BLaER1 treated with 17β-estradiol and CSF1 and Interleukin-3, amounts not matched to agents 10 nM and 100 nM (cell line): ENCODE measurements around the gene DIP2A.
"Not testable (repeated sequence)": the region's sequence is repeated elsewhere in the genome, so short reads cannot be mapped to it uniquely, and the experiment has no call there.

ENCODE experiments used
- H3K27ac ChIP-seq, 11 experiments: shearing (Covaris generic); formaldehyde crosslinking; 2 replicates each; pipeline ENCODE4 v1.8.1; 2022
- H3K27me3 ChIP-seq, 11 experiments: shearing (Covaris generic); formaldehyde crosslinking; 2 replicates each; pipeline ENCODE4 v1.8.1; 2022
- H3K36me3 ChIP-seq, 11 experiments: shearing (Covaris generic); formaldehyde crosslinking; 2 replicates each; pipeline ENCODE4 v1.8.1; 2022
- H3K4me1 ChIP-seq, 10 experiments: shearing (Covaris generic); formaldehyde crosslinking; 2 replicates each; pipeline ENCODE4 v1.8.1; 2022
- H3K4me2 ChIP-seq, 11 experiments: shearing (Covaris generic); formaldehyde crosslinking; 2 replicates each; pipeline ENCODE4 v1.8.1; 2022
- H3K4me3 ChIP-seq, 10 experiments: shearing (Covaris generic); formaldehyde crosslinking; 2 replicates each; pipeline ENCODE4 v1.8.1; 2022
- H3K9ac ChIP-seq, 11 experiments: shearing (Covaris generic); formaldehyde crosslinking; 2 replicates each; pipeline ENCODE4 v1.8.1; 2022
- H3K9me3 ChIP-seq, 11 experiments: shearing (Covaris generic); formaldehyde crosslinking; replicated peaks in 1 of 11; 2 replicates each; pipeline ENCODE4 v1.8.1; 2022
- H4K20me1 ChIP-seq, 11 experiments: shearing (Covaris generic); formaldehyde crosslinking; 2 replicates each; pipeline ENCODE4 v1.8.1; 2022
- Cebpa-rat ChIP-seq, 11 experiments: shearing (Covaris generic); IDR thresholded peaks; 2 replicates each; pipeline ENCODE4 v1.8.1; 2022

Gene DIP2A

DNA sequence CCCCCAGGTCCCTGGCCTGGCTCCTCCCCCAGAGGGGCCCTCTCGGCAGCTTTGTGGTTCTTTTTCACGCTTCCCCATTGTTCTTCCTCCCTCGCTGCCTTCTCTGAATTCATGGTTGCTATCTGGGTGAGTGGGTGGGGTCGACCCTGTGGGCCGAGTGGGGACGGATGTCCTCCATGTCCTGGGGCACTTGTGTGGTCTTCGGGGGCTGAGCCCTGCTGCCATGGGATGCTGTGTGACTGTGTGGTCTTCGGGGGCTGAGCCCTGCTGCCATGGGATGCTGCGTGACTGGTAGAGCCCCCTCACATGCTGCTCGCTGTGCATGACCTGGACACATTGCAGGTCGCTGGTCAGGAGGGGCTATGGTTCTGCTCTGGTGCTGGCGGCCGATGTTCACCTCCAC is 21.6 kb upstream of the DIP2A start:
- H3K27ac ChIP-seq: no peak overlapping the region
- H3K9ac ChIP-seq: no peak overlapping the region
- no peaks in the 10 kb centered on the region for H3K9me3 ChIP-seq
- H3K4me3 ChIP-seq: no peak overlapping the region
- H4K20me1 ChIP-seq: peaks cover 0 to 49% (median 0%) of the 10 kb centered on the region in 11 experiments; a peak in 7 of 22 replicates
- no peak for TF ChIP-seq Cebpa-rat (IDR thresholded peaks at IDR 0.05)
- H3K4me2 ChIP-seq: peak overlapping the region in 5 of 11 experiments; percentile 23 to 71 (median 34); a peak in 8 of 22 replicates
- peaks cover 0 to 29% (median 7%) of the 10 kb centered on the region in 10 experiments; a peak in 10 of 20 replicates for H3K4me1 ChIP-seq
- H3K27me3 ChIP-seq: no peaks in the 10 kb centered on the region
- peaks cover 61 to 100% (median 100%) of the 10 kb centered on the region in 11 experiments for H3K36me3 ChIP-seq

DNA sequence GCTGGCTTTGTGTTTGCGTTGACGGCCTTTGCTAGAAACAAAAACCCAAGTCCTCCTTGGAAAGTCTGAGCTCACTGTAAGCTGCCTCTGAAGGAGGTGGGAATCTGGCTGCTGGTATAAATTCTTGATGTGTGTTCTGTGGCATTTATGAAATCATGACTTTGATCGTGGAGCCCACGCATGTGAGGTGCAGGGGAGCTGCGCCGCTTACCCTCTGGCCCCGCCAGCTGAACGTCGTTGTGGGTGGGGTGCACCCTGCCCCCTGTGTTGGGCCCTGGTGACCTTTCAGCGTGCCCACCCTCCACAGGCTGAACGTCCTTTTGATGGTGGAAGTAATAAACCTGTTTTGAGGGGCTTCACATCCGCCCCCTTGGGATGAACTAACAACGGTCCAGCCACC is 21.2 kb upstream of the DIP2A start:
- no peak overlapping the region for H3K9ac ChIP-seq
- H3K27me3 ChIP-seq: no peaks in the 10 kb centered on the region
- peaks cover 0 to 25% (median 5%) of the 10 kb centered on the region in 10 experiments; a peak in 10 of 20 replicates for H3K4me1 ChIP-seq
- peaks cover 65 to 100% (median 100%) of the 10 kb centered on the region in 11 experiments for H3K36me3 ChIP-seq
- TF ChIP-seq Cebpa-rat (IDR thresholded peaks at IDR 0.05): no peak
- peak overlapping the region in 3 of 11 experiments; percentile 28 to 71 (median 62); a peak in 5 of 22 replicates for H3K4me2 ChIP-seq
- H3K9me3 ChIP-seq: no peaks in the 10 kb centered on the region
- no peak overlapping the region for H3K4me3 ChIP-seq
- peaks cover 0 to 49% (median 0%) of the 10 kb centered on the region in 11 experiments; a peak in 7 of 22 replicates for H4K20me1 ChIP-seq
- no peak overlapping the region for H3K27ac ChIP-seq

DNA sequence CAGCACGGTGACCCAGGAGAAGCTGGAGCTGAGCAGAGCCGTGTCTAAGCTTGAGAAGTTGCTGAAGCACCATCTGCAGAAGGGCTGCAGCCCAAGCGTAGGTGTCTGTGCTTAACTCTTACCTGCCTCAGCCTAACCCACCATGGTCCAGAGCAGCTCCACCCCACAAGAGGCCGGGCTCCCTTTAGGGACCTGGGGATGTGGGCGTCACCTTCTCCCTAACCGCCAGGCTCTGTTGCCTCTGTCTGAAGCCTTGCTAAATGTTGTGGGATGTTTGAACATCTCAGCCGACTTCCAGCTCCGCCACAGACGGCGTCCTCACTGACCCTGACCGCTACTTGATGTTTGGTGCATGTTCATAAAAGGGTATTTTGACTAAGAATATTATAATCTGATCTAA is 20.4 kb upstream of the DIP2A start:
- H3K27me3 ChIP-seq: no peaks in the 10 kb centered on the region
- H3K4me2 ChIP-seq: no peak overlapping the region
- H3K36me3 ChIP-seq: peaks cover 72 to 100% (median 100%) of the 10 kb centered on the region in 11 experiments
- H3K9ac ChIP-seq: no peak overlapping the region
- H3K9me3 ChIP-seq: no peaks in the 10 kb centered on the region
- no peak overlapping the region for H3K27ac ChIP-seq
- H3K4me3 ChIP-seq: no peak overlapping the region
- peaks cover 0 to 46% (median 0%) of the 10 kb centered on the region in 11 experiments; a peak in 7 of 22 replicates for H4K20me1 ChIP-seq
- TF ChIP-seq Cebpa-rat (IDR thresholded peaks at IDR 0.05): no peak
- H3K4me1 ChIP-seq: peaks cover 0 to 25% (median 7%) of the 10 kb centered on the region in 10 experiments; a peak in 10 of 20 replicates

DNA sequence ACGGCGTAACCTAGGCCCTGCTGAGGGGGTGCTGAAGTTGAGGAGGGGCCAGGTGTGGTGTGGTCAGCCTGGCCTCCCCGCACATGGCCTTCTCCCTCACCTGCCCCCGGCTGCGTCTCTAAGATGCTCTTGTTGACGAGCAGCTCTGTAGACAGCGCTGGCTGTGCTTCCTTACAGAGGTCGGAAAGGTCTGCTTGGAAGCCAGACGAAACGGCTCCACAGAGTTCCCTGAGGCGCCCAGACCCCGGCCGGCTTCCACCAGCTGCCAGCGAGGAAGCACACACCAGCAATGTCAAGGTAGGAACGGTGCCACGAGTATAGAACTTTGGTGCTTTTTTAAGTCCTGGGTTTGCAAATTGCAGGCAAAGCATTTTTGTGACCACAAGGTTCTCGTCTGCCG is 18.8 kb upstream of the DIP2A start:
- peaks cover 0 to 47% (median under 1%) of the 10 kb centered on the region in 11 experiments; a peak in 8 of 22 replicates for H4K20me1 ChIP-seq
- H3K27ac ChIP-seq: no peak overlapping the region
- TF ChIP-seq Cebpa-rat (IDR thresholded peaks at IDR 0.05): no peak
- H3K4me2 ChIP-seq: no peak overlapping the region
- peaks cover 0 to 33% (median 7%) of the 10 kb centered on the region in 10 experiments; a peak in 10 of 20 replicates for H3K4me1 ChIP-seq
- no peak overlapping the region for H3K9ac ChIP-seq
- peaks cover 79 to 100% (median 99%) of the 10 kb centered on the region in 11 experiments for H3K36me3 ChIP-seq
- no peak overlapping the region for H3K4me3 ChIP-seq
- H3K27me3 ChIP-seq: no peaks in the 10 kb centered on the region
- H3K9me3 ChIP-seq: no peaks in the 10 kb centered on the region

DNA sequence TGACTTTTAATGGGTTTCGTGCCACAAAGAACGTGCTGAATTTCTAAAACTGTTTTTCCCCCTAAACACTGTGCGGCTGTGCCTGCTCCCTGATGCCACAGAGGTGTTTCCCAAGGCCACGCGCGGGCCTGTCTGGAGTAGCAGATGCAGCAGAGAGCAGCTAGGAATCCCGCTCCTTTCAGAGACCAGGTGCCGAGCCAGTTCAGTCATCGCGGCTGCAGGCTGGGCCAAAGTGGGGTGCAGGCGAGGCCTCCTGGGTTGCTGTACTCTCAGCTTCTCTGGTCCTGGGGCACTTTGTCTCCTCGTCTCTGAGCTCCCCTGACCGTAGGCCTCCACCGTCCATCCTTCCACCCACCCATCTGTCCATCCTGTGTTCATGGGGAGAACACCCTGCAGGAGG is 17.4 kb upstream of the DIP2A start:
- Histone ChIP-seq H3K4me2 (no peak overlapping the region), H3K9ac (no peak overlapping the region), H3K36me3 (peaks cover 85 to 100% (median 97%) of the 10 kb centered on the region in 11 experiments), H3K27ac (no peak overlapping the region), H3K27me3 (no peaks in the 10 kb centered on the region), H3K4me1 (peaks cover 0 to 27% (median 7%) of the 10 kb centered on the region in 10 experiments; a peak in 10 of 20 replicates), H4K20me1 (peaks cover 0 to 40% (median 0%) of the 10 kb centered on the region in 11 experiments; a peak in 8 of 22 replicates), H3K4me3 (no peak overlapping the region), H3K9me3 (no peaks in the 10 kb centered on the region)
- TF ChIP-seq Cebpa-rat (IDR thresholded peaks at IDR 0.05): no peak

DNA sequence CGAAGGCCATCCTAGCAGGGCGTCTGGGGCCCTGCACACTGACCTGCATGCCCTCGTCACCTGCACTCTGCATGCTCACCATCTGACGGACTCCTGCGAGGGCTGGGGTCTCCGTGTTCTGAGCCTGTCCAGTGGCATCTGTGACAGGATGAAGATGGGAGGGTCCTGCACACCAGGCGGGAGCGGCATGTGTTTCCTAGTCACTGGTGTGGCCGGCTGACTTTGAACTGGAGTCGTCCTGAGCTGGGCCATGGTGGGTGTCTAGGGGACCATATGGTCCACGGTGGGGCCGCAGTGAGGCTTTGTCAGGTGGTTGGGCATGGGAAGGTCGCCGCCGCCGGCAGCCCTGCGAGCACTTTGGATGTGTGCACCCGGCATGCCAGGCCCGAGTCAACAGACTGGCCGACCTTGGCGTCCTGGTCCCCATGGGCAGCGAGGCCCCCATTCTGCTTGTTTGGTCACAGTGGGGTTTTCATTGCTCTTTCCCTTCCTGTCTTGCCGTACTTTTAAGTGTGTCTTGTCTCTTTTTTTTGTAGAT is 16.7 kb upstream of the DIP2A start:
- H3K9me3 ChIP-seq: peaks cover 0 to 4% (median 1%) of the 10 kb centered on the region in 11 experiments; a peak in 9 of 22 replicates
- H4K20me1 ChIP-seq: peaks cover 0 to 35% (median 0%) of the 10 kb centered on the region in 11 experiments; a peak in 8 of 22 replicates
- H3K9ac ChIP-seq: no peak overlapping the region
- H3K4me3 ChIP-seq: no peak overlapping the region
- peaks cover 0 to 21% (median 5%) of the 10 kb centered on the region in 10 experiments; a peak in 10 of 20 replicates for H3K4me1 ChIP-seq
- no peaks in the 10 kb centered on the region for H3K27me3 ChIP-seq
- no peak overlapping the region for H3K4me2 ChIP-seq
- no peak overlapping the region for H3K27ac ChIP-seq
- TF ChIP-seq Cebpa-rat (IDR thresholded peaks at IDR 0.05): no peak
- peaks cover 92 to 100% (median 97%) of the 10 kb centered on the region in 11 experiments for H3K36me3 ChIP-seq

DNA sequence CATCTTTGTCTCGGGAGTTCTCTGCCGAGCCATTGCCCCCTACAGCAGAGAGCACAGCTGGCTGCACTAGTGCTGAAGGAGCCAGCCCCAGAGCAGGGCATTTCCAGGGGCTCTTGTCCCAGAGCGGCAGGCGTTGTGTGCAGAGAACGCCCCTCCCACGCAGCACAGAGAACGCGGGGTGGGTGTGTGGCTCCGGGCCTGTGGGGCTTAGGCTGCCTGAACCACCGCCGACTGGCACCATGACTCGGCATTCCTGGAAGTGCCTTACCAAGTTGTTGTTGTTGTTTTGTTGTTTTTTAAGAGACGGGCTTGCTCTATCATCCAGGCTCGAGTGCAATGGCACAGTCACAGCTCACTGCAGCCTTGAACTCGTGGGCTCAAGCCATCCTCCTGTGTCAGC is 15.8 kb upstream of the DIP2A start:
- TF ChIP-seq Cebpa-rat (IDR thresholded peaks at IDR 0.05): no peak
- H3K27ac ChIP-seq: peak overlapping the region in 5 of 11 experiments; percentile 6 to 47 (median 14); a peak in 4 of 22 replicates
- no peak overlapping the region; a peak in 1 of 22 replicates for H3K9ac ChIP-seq
- no peak overlapping the region for H3K4me3 ChIP-seq
- no peaks in the 10 kb centered on the region for H3K27me3 ChIP-seq
- H3K9me3 ChIP-seq: peaks cover 3 to 13% (median 10%) of the 10 kb centered on the region in 11 experiments
- H3K36me3 ChIP-seq: peaks cover 92 to 100% (median 97%) of the 10 kb centered on the region in 11 experiments
- H4K20me1 ChIP-seq: peaks cover 0 to 26% (median 0%) of the 10 kb centered on the region in 11 experiments; a peak in 8 of 22 replicates
- peaks cover 0 to 14% (median 3%) of the 10 kb centered on the region in 10 experiments; a peak in 7 of 20 replicates for H3K4me1 ChIP-seq
- peak overlapping the region in 1 of 11 experiments; percentile 10; a peak in 1 of 22 replicates for H3K4me2 ChIP-seq

DNA sequence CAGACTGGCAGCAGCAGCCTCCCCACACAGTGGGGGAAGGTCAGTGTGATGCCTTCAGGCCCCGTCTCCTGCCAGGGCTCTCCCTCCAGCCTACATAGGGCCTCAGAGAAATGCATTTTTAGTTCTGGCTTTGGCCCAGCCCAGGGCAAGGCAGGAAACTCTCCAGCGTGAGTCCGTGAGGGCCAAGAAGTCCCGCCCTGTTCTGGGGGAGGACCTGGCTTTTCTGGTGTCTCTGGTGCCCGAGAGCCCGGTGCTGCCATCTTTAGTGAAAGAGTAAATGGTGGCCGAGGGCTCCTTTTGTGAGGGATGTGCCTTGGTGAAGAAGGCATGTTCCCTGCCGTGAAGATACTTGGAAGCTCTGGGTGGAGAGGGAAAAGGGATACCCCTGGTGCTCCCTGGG is 14.8 kb upstream of the DIP2A start:
- Histone ChIP-seq H3K4me2 (no peak overlapping the region), H4K20me1 (peaks cover 0 to 24% (median 0%) of the 10 kb centered on the region in 11 experiments; a peak in 8 of 22 replicates), H3K9me3 (peaks cover 13 to 22% (median 20%) of the 10 kb centered on the region in 11 experiments), H3K27me3 (no peaks in the 10 kb centered on the region), H3K36me3 (peaks cover 91 to 100% (median 97%) of the 10 kb centered on the region in 11 experiments), H3K9ac (0 out of 22 replicates have a peak overlapping the region, but pooled peaks of 2 of the 11 experiments have one; percentile 14 to 18), H3K4me1 (peaks cover 0 to 14% (median 3%) of the 10 kb centered on the region in 10 experiments; a peak in 7 of 20 replicates), H3K4me3 (no peak overlapping the region), H3K27ac (peak overlapping the region in 2 of 11 experiments; percentile 14 to 47; a peak in 1 of 22 replicates)
- no peak for TF ChIP-seq Cebpa-rat (IDR thresholded peaks at IDR 0.05)

DNA sequence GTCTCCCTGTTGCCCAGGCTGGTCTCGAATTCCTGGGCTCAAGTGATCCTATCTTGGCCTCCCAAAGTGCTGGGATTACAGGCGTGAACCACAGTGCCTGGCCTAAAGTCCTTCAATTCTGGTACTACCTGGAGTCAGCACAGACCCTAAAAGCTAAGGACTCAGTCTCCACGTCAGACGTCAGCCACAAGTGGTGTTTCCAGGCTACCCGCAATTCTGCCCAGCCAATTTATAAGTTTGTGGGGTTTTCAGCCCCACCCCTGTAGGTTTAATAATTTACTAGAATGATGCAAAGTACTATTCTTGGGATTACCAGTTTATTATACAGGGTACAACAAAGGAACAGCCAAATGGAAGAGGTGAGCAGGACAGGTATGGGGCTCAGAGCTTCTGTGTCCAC is 10.6 kb upstream of the DIP2A start:
- H3K9me3 ChIP-seq: peaks cover 41 to 56% (median 48%) of the 10 kb centered on the region in 11 experiments
- H3K4me2 ChIP-seq: no peak overlapping the region
- H3K4me1 ChIP-seq: peaks cover 0 to 10% (median under 1%) of the 10 kb centered on the region in 10 experiments; a peak in 6 of 20 replicates
- H3K27ac ChIP-seq: no peak overlapping the region
- no peak for TF ChIP-seq Cebpa-rat (IDR thresholded peaks at IDR 0.05)
- H3K36me3 ChIP-seq: peaks cover 80 to 100% (median 90%) of the 10 kb centered on the region in 11 experiments
- peaks cover 0 to 23% (median 5%) of the 10 kb centered on the region in 11 experiments; a peak in 7 of 22 replicates for H4K20me1 ChIP-seq
- H3K4me3 ChIP-seq: no peak overlapping the region
- H3K9ac ChIP-seq: no peak overlapping the region
- no peaks in the 10 kb centered on the region for H3K27me3 ChIP-seq

DNA sequence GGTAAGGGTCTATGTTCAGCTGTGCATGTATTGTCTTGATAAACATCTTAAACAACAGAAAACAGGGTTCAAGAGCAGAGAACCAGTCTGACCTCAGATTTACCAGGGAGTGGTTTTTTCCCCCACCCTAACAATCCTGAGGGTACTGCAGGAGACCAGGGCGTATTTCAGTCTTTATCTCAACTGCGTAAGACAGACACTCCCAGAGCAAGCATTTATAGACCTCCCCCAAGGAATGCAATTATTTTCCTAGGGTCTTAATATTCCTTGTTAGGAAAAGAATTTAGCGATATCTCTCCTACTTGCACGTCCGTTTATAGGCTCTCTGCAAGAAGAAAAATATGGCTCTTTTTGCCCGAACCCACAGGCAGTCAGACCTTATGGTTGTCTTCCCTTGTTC is 9.8 kb upstream of the DIP2A start:
- H3K4me2 ChIP-seq, H3K27me3 ChIP-seq, H3K27ac ChIP-seq, H3K9ac ChIP-seq, H3K4me3 ChIP-seq, H3K4me1 ChIP-seq: not testable (repeated sequence)
- H3K36me3 ChIP-seq: peaks cover 75 to 100% (median 88%) of the 10 kb centered on the region in 11 experiments
- H4K20me1 ChIP-seq: peaks cover 0 to 23% (median 4%) of the 10 kb centered on the region in 11 experiments; a peak in 6 of 22 replicates
- peaks cover 41 to 56% (median 48%) of the 10 kb centered on the region in 11 experiments for H3K9me3 ChIP-seq
